HG03571 (cell line): ENCODE measurements around the gene HHIPL1.

Experiments
- ATAC-seq: cut with Tn5 transposase; IDR thresholded peaks from one replicate; pipeline ENCODE4 v1.9.1; 2021; ENCODE audit not compliant: unreplicated experiment

HHIPL1 gene

DNA sequence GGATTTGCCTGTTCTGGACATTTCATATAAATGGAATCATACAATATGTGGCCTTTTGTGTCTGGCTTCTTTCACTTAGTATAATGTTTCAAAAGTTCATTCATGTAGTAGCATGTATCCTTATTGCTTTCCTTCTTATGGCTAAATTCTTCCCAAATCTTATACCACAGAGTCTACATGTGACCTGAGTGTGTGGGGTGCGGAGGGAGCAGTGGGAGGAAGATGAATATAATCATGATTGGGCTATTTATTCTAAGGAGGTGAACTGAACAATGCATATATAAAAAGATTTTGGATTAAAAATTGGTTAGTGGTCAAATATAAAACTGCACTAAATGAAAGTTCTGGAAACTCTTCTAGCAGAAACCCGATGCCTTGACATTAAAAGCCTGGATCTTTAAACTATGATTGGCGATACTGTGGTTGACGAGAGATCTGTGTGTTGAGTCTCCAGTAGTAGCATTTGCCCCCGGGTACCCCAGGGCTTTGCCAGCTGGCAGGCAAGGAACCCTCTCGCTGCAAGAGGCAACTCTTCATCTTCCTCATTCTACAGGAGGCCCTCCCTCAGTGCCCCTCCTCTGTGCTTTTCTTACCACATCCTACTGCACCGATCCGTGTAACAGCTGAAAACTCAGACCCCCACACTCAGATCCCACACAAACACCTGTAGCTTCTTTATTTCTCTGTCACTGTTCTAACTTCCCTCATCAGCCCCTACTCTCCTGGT lies 41.8 kb downstream of the HHIPL1 start:
- no peak for ATAC-seq

DNA sequence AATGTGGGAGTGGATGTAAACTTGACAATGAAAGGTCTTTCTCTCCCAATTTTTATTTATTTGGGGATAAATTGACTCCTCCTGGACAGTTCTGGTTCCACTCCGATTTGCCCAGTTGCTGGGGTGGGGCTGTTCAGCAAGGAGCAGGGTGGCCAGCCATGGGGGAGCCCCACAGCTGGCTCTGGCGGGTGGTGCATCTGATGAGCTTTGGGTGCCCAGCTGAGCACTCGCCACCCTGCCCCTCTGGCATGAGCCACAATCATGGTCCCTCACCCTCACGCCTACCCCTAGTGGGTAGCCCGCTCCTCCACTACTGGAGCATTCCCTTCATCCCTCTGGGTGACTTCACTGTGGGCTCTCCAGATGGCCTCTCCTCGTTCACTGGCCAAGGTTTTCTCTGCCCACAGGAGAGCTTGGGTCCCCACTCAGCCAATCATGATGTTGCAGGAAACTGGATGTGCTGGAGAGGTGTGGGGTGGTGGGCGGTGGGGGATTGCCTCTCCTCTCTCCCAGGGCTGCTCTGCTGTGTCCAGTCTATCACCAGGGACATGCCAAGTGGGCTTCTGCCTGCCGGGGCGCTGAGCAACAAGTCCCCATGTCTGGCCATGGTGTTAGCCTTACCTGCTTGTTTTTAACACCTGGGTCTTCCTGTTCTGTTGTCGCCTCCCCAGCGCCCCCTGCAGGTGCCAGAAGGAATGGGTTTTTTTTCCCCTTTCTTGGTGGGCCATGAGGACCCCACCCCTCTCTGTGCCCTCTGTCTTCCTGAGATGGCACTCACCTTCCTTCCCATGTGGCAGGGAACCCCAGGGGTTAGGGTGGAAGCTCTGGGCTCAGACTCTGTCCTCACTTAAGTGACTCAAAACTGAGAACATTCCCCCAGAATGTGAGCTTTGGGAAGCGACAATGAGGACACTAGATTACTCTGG lies 42.6 kb downstream of the HHIPL1 start:
- no peak for ATAC-seq

DNA sequence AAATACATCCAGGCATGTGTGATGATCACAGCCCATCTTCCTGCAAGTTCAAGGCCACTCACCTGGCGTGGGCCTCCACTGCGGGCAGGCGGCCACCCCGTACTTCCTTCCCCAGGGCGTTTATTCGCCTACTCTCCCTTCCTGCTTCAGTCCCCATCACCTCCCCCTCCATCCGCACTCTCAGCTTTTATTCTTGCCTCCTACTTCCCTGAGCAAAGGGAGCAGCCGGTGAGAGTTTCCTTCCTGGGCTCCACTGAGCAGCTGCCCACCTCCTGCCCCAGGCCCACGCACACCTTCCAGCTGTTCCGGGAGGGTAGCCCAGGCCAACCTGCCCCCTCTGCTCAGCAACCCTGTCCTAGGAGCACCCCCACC lies 43.3 kb downstream of the HHIPL1 start:
- no peak for ATAC-seq

DNA sequence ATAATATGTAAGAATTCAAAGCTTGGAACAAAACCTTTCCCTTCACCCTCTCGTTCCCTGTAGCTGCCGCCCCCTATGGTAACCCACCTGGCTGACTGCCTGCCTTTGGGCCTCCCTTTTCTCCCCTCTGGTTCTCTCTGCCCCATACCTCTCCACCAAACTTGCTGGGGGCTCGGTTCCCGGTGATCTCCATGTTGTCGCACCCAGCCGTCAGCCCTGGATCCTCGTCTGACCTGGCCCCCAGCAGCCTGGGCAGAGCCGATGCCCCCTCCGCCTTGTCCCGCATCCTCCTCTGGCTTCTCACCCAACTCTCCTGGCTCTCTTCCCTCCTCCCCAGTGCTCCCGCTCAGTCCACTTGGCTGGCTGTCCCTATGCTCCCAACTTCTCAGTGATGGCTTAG lies 43.7 kb downstream of the HHIPL1 start:
- no peak for ATAC-seq

DNA sequence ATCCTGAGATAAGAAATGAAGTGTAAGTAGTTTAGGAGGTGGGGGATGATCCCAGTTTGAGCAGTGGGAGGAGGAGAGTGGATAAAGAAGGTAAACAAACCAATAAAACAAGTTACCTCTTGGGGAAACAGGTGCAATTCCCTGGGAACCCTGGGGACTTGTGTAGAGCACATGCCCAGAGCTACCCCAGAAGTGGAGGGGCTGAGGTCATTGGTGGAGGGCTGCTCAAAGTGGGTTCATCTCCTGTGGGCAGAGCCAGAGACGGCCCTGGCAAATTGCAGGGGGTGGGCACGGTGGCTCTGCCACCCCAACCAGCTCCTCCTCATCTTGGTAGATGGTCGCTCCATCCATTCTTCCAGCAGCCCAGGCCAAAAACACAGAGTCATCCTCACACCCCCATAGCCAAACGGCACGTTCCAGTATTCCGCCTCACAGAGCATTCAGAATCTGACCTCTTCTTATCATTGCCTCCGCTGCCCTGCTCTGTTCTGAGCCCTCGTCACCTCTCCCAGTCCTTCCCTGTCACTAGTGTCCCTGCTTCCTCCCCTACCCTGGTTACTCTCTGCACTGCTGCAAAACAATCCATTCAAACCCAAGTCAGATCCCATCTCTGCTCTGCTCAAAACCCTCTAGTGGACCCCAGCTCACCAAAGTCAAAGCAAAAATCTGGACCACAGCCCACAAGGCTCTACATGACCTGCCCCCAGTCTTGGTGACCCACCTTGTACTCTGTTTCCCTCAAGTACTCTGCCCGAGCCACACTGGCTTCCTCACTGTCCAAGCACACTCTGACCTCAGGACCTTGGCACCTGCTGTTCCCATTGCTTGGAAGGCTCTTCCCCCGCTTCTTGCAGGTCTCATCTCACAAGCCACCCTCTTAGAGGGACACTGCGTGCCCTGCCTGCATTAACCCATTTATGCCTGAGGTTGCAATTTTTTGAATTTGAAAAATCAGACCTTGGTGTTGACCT lies 44.6 kb downstream of the HHIPL1 start:
- no peak for ATAC-seq

DNA sequence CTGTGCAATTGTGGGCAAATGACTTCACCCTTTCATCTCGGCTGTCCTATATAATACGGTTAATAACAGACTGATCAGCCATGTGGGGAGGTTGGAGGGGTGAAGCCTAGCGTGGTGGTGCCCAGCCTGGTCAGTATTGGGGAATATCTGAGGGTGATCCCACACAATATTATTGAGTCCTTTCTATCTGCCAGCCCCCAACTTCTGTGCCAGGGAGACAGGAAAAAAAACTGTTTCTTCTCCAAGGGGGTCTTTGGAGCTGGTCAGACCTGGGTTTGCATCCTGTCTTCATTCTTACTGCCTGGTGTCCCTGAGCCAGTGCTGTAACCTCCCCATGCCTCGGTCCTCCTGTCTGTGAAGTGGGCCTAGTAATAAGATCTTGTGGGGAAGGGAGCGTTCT lies 45.7 kb downstream of the HHIPL1 start:
- ATAC-seq = no peak

DNA sequence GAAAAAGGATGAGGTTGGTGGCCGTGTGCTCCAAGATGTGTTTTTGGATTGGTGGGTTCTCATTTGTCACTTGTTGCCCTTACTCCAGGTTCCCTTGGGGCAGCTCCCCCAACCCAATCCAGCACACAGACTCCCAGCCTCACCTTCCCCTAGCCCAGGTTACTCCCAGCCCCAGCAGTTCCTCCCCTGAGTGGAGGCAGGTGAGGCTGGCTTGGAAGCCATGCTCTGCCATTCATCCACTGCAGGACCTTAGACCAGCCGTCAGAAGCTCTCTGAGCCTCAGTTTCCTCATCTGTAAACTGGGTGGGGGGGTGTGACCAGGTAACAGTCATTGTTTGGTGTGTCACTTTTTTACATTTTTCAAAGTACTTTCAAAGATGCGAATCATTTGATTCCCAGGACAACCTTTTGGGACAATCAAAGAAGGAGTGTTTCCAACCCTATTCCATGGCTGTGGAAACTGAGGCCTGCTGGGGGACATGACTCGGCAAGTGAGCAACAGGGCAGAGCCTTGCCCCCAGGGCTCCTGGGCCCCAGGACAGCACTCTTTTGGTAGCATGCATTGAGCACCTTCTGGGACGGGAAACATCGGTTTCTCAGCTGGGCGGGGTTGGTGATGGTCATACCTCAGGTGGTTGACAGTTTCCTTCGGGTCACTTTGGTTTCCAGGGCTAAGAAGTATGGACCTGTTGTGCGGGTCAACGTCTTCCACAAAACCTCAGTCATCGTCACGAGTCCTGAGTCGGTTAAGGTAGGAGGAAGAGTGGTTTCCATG lies 46.4 kb downstream of the HHIPL1 start:
- ATAC-seq = no peak

DNA sequence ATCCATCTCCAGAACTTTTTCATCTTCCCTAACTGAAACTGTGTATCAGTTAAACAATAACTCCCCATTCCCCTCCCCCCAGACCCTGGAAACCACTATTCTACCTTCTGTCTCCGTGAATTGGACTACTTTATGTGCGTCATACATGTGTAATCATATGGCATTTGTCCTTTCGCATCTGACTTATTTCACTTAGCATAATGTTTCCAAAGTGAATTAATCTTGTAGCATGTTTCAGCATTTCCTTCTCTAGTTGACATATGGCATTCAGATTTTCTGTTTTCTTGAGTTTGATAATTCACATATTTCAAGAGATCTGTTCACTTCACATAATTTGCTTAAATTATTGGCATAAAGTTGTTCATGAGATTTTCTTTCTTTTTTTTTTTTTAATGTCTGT lies 49.0 kb downstream of the HHIPL1 start:
- ATAC-seq = no peak

DNA sequence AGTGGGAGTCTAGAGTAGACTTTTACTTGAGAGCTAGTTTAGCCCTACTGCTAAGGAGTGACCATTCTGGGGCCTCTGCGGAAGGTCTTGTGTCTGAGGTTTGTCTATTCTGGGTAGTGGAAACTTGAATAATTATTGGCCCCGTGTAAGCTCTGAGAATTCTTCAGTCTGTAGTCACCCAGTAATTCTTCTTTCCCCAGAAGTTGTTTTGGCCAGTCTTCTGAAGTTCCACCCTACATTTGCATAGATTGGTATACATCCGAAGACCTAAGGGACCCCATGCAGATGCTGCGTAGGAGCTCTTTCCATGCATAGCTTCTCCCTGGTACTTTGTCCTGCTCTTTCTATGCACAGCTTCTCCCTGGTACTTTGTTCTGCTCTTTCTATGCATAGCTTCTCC lies 52.0 kb downstream of the HHIPL1 start:
- ATAC-seq = no peak

DNA sequence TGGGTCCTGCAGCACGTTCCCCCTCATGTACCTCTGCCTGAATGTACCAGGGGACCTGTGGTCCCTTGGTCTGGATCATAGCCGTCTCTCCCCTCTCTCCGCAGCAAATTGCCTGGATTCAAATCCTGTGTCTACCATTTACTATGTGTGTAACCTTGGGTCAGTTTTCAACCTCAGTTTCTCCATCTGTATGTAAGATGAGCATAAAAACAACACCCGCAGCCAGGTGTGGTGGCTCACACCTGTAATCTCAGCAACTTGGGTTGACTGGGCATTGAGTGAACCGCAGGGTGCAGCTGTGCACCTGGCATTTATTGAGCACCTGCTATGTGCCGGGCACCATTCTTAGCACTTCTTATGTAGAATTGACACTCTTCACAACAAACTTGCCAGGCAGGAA lies 53.3 kb downstream of the HHIPL1 start:
- ATAC-seq = no peak

DNA sequence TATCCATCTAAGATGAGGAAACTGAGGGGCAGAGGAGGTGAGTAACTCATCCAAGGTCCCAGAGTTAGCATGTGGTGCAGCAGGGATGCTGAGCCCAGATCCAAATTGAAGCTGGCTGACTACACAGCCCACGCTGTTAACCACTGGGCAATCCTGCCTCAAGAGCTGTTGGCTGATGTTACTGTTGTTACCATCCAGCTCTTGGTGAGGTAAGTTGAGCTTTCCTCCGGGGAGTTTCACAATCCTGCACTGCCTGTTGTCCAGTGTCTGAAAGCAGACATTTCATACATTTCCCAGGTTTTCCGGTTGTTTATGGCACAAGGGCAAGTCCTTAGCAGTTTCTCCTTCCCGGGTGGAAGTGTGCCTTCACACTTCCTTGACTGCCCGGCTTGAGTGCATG lies 53.7 kb downstream of the HHIPL1 start:
- ATAC-seq = no peak

DNA sequence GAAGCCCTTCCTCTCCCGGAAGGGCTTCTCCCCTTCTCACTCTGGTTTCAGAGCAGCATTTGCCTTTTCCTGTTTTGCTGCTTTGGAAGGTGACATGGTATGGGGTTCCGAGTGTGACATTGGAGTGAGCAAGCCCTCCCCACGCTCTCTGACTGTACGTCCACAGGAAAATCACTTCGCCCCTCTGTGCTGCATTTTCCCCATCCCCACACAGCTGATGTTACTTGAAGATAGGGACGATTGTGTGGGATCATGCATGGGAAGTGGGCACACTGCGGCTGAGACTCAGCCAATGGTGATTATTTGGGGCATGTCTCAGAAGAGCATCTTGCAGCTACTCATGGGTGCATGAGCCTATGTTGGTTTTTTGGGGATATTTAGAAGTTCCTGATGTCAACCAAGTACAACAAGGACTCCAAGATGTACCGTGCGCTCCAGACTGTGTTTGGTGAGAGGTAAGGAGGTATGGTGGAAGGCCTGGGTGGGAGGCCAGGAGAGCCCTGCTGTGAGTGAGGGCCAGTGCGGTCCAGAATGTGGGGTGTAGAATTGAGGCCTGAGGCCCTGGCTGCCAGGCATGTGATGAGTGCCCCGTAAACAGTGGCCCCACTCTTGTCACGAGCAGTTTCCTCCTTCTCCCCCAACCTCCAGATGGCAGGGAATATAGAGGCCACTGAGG lies 54.3 kb downstream of the HHIPL1 start:
- ATAC-seq = no peak

DNA sequence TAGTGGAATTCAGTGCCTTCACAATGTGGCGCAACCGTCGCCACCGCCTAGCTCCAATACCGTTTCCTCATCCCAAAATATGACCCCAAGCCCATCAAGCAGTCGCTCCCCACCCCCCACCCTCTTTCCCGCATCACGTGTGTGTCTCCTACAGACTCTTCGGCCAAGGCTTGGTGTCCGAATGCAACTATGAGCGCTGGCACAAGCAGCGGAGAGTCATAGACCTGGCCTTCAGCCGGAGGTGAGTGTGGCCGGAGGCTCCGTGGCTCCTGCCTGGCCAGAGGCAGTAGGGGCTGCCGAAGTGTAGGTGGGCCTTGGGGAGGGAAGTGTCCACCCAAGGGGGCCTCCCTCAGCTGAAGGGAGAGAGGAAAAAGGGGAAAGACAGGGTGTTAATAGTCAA lies 54.9 kb downstream of the HHIPL1 start:
- ATAC-seq = no peak

DNA sequence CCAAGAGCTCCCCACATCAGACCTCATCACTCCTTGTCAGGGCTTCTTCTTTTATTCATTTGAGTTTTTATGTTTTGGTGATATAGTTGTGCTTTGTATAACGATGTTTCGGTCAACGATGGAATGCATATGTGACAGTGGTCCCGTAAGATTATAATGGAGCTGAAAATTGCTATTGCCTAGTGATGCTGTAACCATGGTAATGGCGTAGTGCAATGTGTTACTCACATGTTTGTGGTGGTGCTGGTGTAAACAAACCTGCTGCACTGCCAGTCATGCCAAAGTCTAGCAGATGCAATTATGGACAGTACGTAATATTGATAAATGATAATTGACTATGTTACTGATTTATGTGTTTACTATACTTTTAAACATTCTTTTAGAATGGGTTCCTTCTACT lies 55.5 kb downstream of the HHIPL1 start:
- no peak for ATAC-seq

DNA sequence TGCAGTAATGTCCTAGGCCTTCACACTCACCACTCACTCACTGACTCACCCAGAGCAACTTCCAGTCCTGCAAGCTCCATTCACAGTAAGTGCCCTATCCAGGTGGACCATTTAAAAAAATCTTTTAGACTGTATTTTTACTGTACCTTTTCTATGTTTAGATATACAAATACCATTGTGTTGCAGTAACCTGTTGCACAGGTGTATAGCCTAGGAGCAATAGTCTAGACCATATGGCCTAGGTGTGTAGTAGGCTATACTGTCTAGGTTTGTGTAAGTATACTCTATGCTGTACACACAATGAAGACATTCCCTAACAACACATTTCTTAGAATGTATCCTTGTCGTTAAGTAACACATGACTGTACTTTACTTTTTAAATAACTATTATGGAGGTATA lies 56.3 kb downstream of the HHIPL1 start:
- no peak for ATAC-seq

DNA sequence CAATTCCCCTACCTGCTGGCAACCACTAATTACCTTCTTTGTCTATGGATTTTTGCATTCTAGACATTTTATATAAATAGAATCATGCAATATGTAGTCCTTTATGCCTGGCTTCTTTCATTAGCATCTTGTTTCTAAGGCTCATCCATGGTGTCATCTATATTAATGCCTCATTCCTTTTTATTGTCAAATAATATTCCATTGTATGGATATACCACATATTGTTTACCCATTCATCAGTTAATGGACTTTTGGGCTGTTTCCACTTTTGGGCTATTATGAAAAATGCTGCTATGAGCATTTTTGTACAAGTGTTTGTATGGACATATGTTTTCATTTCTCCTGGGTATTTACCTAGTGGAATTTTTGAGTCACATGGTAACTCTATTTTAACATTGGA lies 57.2 kb downstream of the HHIPL1 start:
- no peak for ATAC-seq

DNA sequence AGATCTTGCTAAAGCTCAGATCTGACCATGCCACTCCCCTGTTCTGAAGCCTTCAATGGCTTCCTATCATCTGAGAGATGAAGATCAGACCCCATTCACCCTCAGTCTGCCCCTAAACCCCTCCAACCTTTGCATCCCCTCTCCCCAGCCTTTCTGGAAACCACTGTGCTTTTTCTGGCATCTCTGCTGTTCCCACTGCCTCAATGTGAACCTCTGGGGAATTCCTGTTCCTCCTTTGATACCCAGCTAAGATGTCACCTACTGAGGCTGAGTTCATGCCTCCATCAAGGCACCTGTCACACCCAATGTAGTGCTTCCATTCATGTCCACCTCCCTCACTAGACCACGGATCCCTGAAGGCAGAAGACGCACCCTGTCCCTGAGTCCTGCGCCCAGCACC lies 58.5 kb downstream of the HHIPL1 start:
- ATAC-seq = no peak

DNA sequence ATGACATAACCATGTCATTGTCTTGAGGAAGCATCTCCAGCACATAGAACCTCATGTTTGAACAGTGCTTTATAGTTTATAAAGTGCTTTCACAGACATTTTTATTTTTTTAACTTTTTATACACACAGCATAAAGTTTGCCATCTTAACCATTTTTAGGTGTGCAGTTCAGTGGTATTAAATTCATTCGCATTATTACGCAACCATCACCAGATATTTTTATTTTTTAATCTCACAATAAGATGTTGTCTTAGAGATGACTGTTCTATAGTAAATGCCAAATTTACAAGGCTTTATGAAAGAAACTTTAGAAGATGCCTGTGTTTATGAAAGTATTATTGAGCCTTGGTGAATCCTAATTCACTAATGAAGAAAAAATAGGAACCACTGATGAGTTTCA lies 59.1 kb downstream of the HHIPL1 start:
- ATAC-seq = no peak

DNA sequence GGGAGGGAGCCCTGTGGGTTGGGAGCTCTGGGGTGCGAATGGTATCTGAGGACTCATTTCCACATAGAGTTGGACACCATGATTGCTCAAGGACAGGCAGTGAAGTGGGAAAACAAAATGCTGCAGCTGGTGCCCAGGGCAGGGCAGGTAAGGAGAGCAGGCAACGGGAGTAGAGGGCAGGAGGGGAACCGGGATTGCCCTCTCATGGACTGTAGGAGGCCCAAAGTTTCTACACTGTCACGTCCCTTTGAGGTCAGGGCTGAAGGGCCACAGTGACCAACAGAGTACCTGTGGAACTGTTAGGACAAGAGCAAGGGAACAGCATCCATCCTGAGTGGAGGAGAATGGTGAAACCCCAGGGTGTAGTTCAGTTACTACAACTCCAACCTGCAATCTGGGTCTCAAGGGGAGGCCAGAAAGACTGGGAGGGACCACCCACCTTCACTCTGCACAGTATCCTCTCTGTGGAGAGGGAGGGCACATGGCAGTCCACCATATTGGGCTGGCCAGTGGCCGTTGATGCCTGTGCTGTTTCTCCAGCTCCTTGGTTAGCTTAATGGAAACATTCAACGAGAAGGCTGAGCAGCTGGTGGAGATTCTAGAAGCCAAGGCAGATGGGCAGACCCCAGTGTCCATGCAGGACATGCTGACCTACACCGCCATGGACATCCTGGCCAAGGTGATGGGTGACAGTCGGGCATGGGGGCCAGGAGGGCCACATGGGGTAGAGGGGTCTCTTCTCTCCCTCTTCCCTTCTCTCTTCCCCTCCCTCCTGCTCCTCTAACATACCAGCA lies 61.4 kb downstream of the HHIPL1 start:
- ATAC-seq = no peak
